ENCODE data around the gene MYH11.

- TF ChIP-seq CTCF (IDR thresholded peaks at IDR 0.05) = no peak
- TF ChIP-seq EZH2 (IDR thresholded peaks at IDR 0.05) = no peak
Observed at GRCh38 chr16:15749985-15750384, 106.8 kb downstream of the MYH11 start.

All from neural progenitor cell (in vitro differentiated cells).